Subcutaneous preadipocyte (primary cell): Measurements from ENCODE around the gene FAM184B. TPM values are rescaled to one million over a fixed set of nuclear protein-coding genes. Genes with fewer than 3 reads are reported as not detected.

Source experiments
- total RNA-seq: library from RNA; depleted of rRNA; stranded (reverse); fragments of >200 nt; gene quantifications from 2 replicates; pipeline ENCODE4 v1.2.3, GENCODE V29; 2012

FAM184B gene
- total RNA-seq: under 0.01 TPM in 1 of 2 replicates, not detected in the other

DNA sequence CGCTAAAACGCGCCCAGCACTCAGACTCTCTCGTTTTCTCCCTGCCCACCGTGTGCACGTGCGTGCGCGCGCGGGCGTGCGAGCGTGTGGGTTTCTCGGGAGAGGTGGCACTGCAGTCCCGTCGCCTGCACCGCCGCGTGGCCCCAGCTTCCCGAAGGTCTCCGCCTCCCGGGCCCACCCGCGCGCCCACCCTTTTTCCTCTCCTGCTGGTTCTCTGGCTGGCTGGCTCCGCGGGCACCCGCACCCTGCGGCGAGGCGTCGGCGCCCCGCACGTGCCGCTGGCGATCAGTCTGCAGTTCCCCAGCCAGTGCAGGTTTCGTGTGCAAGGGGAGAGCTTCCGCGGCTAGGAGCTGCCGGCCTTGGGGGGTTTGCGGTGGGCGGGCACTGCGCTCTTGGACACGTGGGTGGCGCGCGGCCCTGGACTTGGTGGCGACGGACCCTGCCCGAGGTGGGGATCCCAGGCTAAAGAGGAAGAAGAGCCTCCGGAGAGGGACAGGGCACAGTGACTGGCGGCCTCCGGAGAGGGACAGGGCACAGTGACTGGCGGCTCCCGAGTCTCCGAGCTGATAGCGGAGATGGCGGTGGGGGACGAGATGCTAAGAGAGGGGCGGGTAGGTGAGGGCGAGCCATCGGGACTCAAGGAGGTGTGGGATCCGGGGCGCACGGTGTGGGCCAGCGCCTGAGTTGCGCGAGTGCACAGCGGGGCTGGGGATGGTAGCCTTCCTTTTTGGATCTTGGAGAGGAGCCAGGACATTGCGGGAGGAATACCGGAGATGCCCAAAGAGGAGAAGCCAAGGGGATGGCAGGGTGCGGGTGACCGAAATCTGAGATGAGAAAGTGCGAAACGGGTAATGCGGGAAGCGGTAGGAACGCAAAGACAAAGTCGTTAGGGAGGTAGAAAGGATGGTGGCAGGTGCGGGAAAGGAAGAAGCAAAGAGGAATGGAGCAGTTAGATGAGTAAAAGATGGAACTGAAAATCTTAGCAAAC, at the start of gene FAM184B:
FAM184B (minus strand) TSS at position 322 of the 988 bp plus-strand sequence. CDS start 322 bp downstream, outside the sequence.

DNA sequence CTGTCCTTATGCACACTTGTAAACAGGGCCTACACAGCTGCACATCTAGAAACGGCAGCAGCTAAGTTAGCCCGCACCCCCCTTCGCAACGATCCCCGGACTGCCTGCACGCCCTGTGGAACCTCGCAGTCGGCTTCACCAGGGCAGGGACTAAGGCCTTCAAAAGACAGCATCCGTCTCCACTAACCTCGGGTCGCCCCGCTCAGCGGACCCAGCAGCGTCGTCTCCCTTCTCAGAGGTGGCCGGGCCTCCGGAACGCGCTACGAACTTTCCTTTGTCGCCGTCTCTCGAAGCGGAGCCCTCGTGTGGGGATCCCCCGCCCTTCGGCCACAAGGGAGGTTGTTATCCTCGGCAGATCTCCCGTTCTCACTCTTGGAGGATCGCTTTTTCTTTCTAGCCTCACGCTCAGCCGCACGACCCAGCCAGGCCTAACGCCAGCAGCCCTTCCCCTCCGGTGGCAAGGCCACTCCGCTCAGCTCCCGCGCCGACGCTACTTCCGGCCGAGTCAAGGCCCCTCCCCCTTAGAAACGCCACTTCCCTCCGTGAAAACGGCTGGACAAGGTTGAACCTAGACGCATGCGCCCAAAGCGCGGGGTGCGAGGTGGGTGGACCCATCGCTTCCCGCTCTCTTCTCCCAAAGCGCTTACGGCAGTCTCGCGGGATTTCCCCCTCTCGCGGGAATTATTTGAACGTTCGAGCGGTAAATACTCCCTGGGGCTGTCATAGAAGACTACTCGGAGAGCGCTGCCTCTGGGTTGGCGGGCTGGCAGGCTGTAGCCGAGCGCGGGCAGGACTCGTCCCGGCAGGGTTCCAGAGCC, 29.0 kb upstream of the FAM184B start, which contains the start of the genes DCAF16 and NCAPG:
DCAF16 (minus strand) TSS at position 498 of the 818 bp plus-strand sequence. CDS start 6,616 bp downstream, outside the sequence.
NCAPG (plus strand) TSS at position 720 of the 818 bp plus-strand sequence. CDS start 99 bp downstream, outside the sequence.

GRCh38 chr4:17614416-17615299, 166.8 kb downstream of the FAM184B start, which contains the start of gene MED28:
Gene MED28 (plus strand): TSS chr4:17614641. CDS start chr4:17614655, 14 bp downstream.

Other genes starting within 250 kb of the FAM184B start
- 114 and 124 TPM in 2 replicates for gene LAP3, start 204.4 kb downstream of the FAM184B start, total RNA-seq
- 8.1 and 10.9 TPM in 2 replicates for gene MED28, start 167.0 kb downstream of the FAM184B start, total RNA-seq
- 23.5 and 26.8 TPM in 2 replicates for gene DCAF16, start 29.1 kb upstream of the FAM184B start, total RNA-seq
- 35.6 and 51.6 TPM in 2 replicates for gene NCAPG, start 29.4 kb upstream of the FAM184B start, total RNA-seq
- gene LCORL, start 240.1 kb upstream of the FAM184B start, total RNA-seq: 13.6 and 19.9 TPM in 2 replicates